Bronchial epithelial cell (primary cell): ENCODE results near the gene TLX3. TPM values are rescaled to one million over a fixed set of nuclear protein-coding genes. Genes with fewer than 3 reads are reported as not detected.

Experiments used
- DNase-seq: peaks from one replicate; pipeline ENCODE4 v3.0.0-alpha.2; 2010; ENCODE audit warnings: low read depth
- FAIRE-seq: peaks from 2 replicates; lab custom pipeline; 2011; peaks lifted over from hg19 to GRCh38; lab: Jason Lieb, UNC
- H3K27me3 ChIP-seq: 2 replicates; pipeline ENCODE4 v1.5.1; 2011; ENCODE audit warnings: low read length; ENCODE audit not compliant: control insufficient read depth, insufficient read depth
- H3K36me3 ChIP-seq: 2 replicates; pipeline ENCODE4 v1.5.1; 2011; ENCODE audit warnings: low read length; ENCODE audit not compliant: control insufficient read depth, insufficient read depth
- H3K4me3 ChIP-seq: 2 replicates; pipeline ENCODE4 v1.5.1; 2011; ENCODE audit warnings: mild to moderate bottlenecking, low read depth, low read length, control low read depth
- total RNA-seq: library from RNA; depleted of rRNA; stranded (reverse); fragments of >200 nt; gene quantifications from 2 replicates; pipeline ENCODE4 v1.2.1, GENCODE V29; 2014
- TF ChIP-seq, protein P1 (sequence below): IDR thresholded peaks from 2 replicates; pipeline ENCODE4 v1.5.1; 2011; ENCODE audit warnings: mild to moderate bottlenecking, moderate library complexity, low read length, control low read depth, inconsistent platforms; ENCODE audit not compliant: insufficient read depth, severe bottlenecking

TLX3 gene
- total RNA-seq, 1 donor from 2014 or later, result not detected

- H3K27me3 ChIP-seq, result no peaks in the 10 kb centered on the region
- TF ChIP-seq, protein P1, sequence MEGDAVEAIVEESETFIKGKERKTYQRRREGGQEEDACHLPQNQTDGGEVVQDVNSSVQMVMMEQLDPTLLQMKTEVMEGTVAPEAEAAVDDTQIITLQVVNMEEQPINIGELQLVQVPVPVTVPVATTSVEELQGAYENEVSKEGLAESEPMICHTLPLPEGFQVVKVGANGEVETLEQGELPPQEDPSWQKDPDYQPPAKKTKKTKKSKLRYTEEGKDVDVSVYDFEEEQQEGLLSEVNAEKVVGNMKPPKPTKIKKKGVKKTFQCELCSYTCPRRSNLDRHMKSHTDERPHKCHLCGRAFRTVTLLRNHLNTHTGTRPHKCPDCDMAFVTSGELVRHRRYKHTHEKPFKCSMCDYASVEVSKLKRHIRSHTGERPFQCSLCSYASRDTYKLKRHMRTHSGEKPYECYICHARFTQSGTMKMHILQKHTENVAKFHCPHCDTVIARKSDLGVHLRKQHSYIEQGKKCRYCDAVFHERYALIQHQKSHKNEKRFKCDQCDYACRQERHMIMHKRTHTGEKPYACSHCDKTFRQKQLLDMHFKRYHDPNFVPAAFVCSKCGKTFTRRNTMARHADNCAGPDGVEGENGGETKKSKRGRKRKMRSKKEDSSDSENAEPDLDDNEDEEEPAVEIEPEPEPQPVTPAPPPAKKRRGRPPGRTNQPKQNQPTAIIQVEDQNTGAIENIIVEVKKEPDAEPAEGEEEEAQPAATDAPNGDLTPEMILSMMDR, result no peak
- H3K36me3 ChIP-seq, result no peaks in the 10 kb centered on the region
- DNase-seq (no peak), FAIRE-seq (no peak)
- no peak overlapping the region for H3K4me3 ChIP-seq
Measured at GRCh38 chr5:171275841-171276544, 33.1 kb upstream of the TLX3 start.

- FAIRE-seq (no peak), DNase-seq (no peak)
- no peaks in the 10 kb centered on the region for H3K27me3 ChIP-seq
- TF ChIP-seq, protein P1, result no peak
- no peaks in the 10 kb centered on the region for H3K36me3 ChIP-seq
- no peak overlapping the region for H3K4me3 ChIP-seq
Measured at GRCh38 chr5:171283753-171284152, 25.3 kb upstream of the TLX3 start.

- H3K4me3 ChIP-seq, result no peak overlapping the region
- no peak for DNase-seq
- TF ChIP-seq, protein P1, result no peak
- H3K27me3 ChIP-seq, result no peaks in the 10 kb centered on the region
- FAIRE-seq, result no peak
- no peaks in the 10 kb centered on the region for H3K36me3 ChIP-seq
Measured at GRCh38 chr5:171285465-171285864, 23.6 kb upstream of the TLX3 start.

- H3K4me3 ChIP-seq, result no peak overlapping the region
Measured at GRCh38 chr5:171288066-171288465, 21.0 kb upstream of the TLX3 start.

GRCh38 chr5:171291371-171291770 lies 17.7 kb upstream of the TLX3 start:
- no peak overlapping the region for H3K4me3 ChIP-seq
- TF ChIP-seq, protein P1, result no peak
- no peak for FAIRE-seq
- no peak for DNase-seq
- no peaks in the 10 kb centered on the region for H3K27me3 ChIP-seq
- no peaks in the 10 kb centered on the region for H3K36me3 ChIP-seq

More at GRCh38 chr5:171288066-171288465, 21.0 kb upstream of the TLX3 start:
- DNase-seq (no peak), FAIRE-seq (no peak)
- TF ChIP-seq, protein P1, result no peak
- Histone ChIP-seq H3K36me3 (no peaks in the 10 kb centered on the region), H3K27me3 (no peaks in the 10 kb centered on the region)

DNA sequence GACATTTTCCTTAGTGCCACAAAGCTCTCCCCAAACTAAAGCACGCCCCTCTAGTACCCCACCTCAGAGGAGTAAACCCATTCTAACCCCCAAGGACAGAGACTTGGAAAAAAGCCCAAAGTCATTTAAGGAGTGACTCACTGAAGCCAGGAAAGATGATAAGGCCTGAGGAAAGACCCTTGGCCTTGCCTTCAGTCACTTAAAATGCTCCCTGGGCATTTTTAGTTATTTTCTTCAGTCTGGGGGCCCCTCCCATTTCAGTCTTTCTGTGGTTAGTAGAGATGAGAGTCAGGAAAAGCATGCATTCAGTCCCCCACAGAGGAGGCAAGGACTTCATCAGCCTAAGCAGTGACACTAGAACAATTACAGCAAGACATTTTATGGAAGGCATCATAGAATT lies 13.7 kb upstream of the TLX3 start:
- DNase-seq (no peak), FAIRE-seq (no peak)
- no peaks in the 10 kb centered on the region for H3K27me3 ChIP-seq
- TF ChIP-seq, protein P1, result no peak
- no peak overlapping the region for H3K4me3 ChIP-seq
- no peaks in the 10 kb centered on the region for H3K36me3 ChIP-seq
